Spleen (tissue), 11 donors: ENCODE measurements around the gene UTP11. TPM values are rescaled to one million over a fixed set of nuclear protein-coding genes. Genes with fewer than 3 reads are reported as not detected.

ENCODE experiments used
- DNase-seq: peaks from one replicate; pipeline ENCODE4 v3.0.0-alpha.2; 2020
- H3K27ac ChIP-seq, 8 donors: fragments of 200-600 bp; sonication (generic) in 7 of 8; 1 replicate in 4 of 8; 2 replicates in 4 of 8; pipeline versions ENCODE4 v1.5.0 to v1.8.0; 2016 to 2021; ENCODE audit warnings: inconsistent platforms in 4 of 8, mild to moderate bottlenecking in 4 of 8, moderate library complexity in 1 of 8
- H3K27me3 ChIP-seq, 7 donors: fragments of 200-600 bp; sonication (generic) in 6 of 7; replicated peaks in 1 of 7; 1 replicate in 4 of 7; 2 replicates in 3 of 7; pipeline versions ENCODE4 v1.5.0 to v1.8.0; 2016 to 2021; ENCODE audit warnings: inconsistent platforms in 3 of 7, mild to moderate bottlenecking in 1 of 7
- H3K36me3 ChIP-seq, 6 donors: fragments of 200-600 bp; sonication (generic) in 5 of 6; 1 replicate in 4 of 6; 2 replicates in 2 of 6; pipeline versions ENCODE4 v1.5.0 to v1.8.0; 2016 to 2021; ENCODE audit warnings: inconsistent platforms in 2 of 6
- H3K4me1 ChIP-seq, 6 donors: fragments of 200-600 bp; sonication (generic) in 5 of 6; 1 replicate in 3 of 6; 2 replicates in 3 of 6; pipeline versions ENCODE4 v1.5.0 to v1.8.0; 2016 to 2021; ENCODE audit warnings: inconsistent platforms in 3 of 6
- H3K4me3 ChIP-seq, 8 donors: fragments of 200-600 bp; sonication (generic) in 7 of 8; 1 replicate in 4 of 8; 2 replicates in 4 of 8; pipeline versions ENCODE4 v1.5.0 to v1.8.0; 2016 to 2021; ENCODE audit warnings: inconsistent platforms in 4 of 8, mild to moderate bottlenecking in 4 of 8, moderate library complexity in 2 of 8
- H3K9me3 ChIP-seq, 8 donors: fragments of 200-600 bp; sonication (generic) in 7 of 8; 1 replicate in 4 of 8; 2 replicates in 4 of 8; pipeline versions ENCODE4 v1.5.0 to v1.8.0; 2016 to 2021; ENCODE audit warnings: inconsistent platforms in 4 of 8
- POLR2A ChIP-seq, 3 donors: fragments of 450-650 bp; IDR thresholded peaks; one replicate each; pipeline ENCODE4 v1.5.1; 2017; ENCODE audit warnings: antibody characterized with exemption in 3 of 3, mild to moderate bottlenecking in 1 of 3
- POLR2AphosphoS5 ChIP-seq, 3 donors: sonication (generic); formaldehyde crosslinking; IDR thresholded peaks; one replicate each; pipeline ENCODE4 v1.5.1; 2017; ENCODE audit warnings: antibody characterized with exemption in 3 of 3
- WGBS, 5 donors: extraction: QIAGEN DNeasy Blood & Tissue Kit in 3 of 5; methylation state at CpG; one replicate each; pipeline versions ENCODE4 v1.1.5 to v1.1.7; 2013 to 2018; 5-methylcytosine and 5-hydroxymethylcytosine counted together
- intact Hi-C: fragments of 100-400 bp; cut with DNase I; formaldehyde crosslinking; loops from one replicate; pipeline ENCODE4 v1.15.0; 2023; ENCODE audit warnings: low total_unique reads
- polyA plus RNA-seq, 3 donors: library from polyadenylated mRNA; stranded (reverse); fragments of 200-250 nt; gene quantifications; one replicate each; pipeline ENCODE4 v1.2.1, GENCODE V29; 2013
- total RNA-seq, 7 donors: library from RNA; depleted of rRNA in 3 of 7; stranded (reverse); fragments of >200 nt in 3 of 7; fragmentation: NEBNext Ultra II Directional in 4 of 7; extraction: Animal tissue kit (Norgen Biotek cat#: 25700) in 4 of 7; gene quantifications; one replicate each; pipeline versions ENCODE4 v1.1.0 to v1.2.1, GENCODE V29; 2016 to 2021
- TF ChIP-seq, protein P1 (sequence below), 11 experiments: fragments of 200-600 bp in 7 of 11; fragments of 450-650 bp in 4 of 11; sonication (generic) in 4 of 11; IDR thresholded peaks in 8 of 11; conservative IDR thresholded peaks in 3 of 11; 1 replicate in 7 of 11; 2 replicates in 4 of 11; pipeline versions ENCODE4 v1.4.0 to v1.8.0; 2016 to 2021; ENCODE audit warnings: antibody characterized with exemption in 11 of 11, inconsistent platforms in 4 of 11, mild to moderate bottlenecking in 1 of 11
- donor health status: healthy with polysubstance abuse.
- donor health status: DM: no; HTN: no; CAD: no; lungs with moderate emphysema.
- donor health status: DM: no; HTN: no; CAD: no.
- donor health status: Bipolar disorder and iron deficiency.
- donor health status: healthy.
- donor health status: DM: no; HTN: no; CAD: no.
- donor health status: DM: yes; HTN: yes; CAD: no.

Gene UTP11
- total and polyA plus RNA-seq, 10 donors, result 12.5 to 51.4 (median 20.8) TPM

DNA sequence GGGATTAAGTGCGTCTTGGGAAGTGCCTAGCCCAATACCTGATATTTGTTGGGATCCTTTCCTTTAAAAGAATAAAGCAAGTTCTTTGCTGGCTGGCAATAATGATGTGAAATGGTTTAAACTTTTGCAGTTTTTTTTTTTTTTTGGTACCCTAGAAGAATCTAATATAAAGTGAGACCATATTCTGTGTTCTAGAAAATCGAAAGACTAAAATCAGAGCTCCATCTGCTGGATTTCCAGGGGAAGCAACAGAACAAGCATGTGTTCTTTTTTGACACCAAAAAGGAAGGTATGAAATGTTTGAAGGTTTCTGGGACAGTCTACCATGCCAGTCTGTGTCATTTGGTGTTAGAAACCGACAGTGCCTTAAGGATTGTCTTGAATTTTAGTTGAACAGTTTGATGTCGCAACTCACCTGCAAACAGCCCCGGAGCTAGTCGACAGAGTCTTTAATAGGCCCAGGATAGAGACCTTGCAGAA lies 6.4 kb downstream of the UTP11 start:
- intact Hi-C loops, result no loop called here
- no peak overlapping the region for H3K4me3 ChIP-seq

DNA sequence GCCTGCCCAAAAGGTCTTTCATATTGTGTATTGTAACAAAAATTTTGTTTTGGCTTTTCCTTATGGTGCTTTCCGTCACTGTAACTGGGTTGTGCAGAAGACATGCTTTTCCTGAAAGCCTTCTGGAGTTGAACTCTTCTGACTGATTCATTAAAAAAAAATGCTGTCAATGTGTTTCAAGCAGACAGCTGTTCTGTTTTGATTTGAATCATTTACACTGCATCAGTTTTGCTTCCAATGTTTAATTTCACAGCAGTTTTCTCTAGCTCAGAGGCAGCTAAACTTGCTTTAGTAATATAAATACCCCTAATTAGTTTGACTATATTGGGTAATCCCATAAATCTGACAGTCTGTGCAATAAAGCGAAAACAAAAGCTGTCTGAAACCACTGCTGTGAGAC lies 7.9 kb downstream of the UTP11 start:
- TF ChIP-seq POLR2A (IDR thresholded peaks at IDR 0.05), result no peak
- Histone ChIP-seq H3K4me3 (no peak overlapping the region), H3K4me1 (peaks cover under 1 to 23% (median 10%) of the 10 kb centered on the region in 6 donors), H3K27me3 (no peaks in the 10 kb centered on the region), H3K27ac (no peak overlapping the region), H3K9me3 (no peaks in the 10 kb centered on the region), H3K36me3 (peaks cover 11 to 100% (median 86%) of the 10 kb centered on the region in 6 donors)
- intact Hi-C loops, result loop anchor here (10.0 kb wide), 1 partner anchor 794 kb away; no protein-coding TSS in a partner anchor
- no peak for DNase-seq
- WGBS, 5 donors, result 81 to 95% (median 88%) methylated on average over 2 of the region's 2 CpGs

More for the DNA sequence above, 6.4 kb downstream of the UTP11 start:
- Histone ChIP-seq H3K9me3 (no peaks in the 10 kb centered on the region), H3K27ac (no peak overlapping the region), H3K27me3 (no peaks in the 10 kb centered on the region), H3K4me1 (peaks cover 16 to 38% (median 25%) of the 10 kb centered on the region in 6 donors), H3K36me3 (peaks cover 6 to 97% (median 73%) of the 10 kb centered on the region in 6 donors)
- TF ChIP-seq POLR2A (IDR thresholded peaks at IDR 0.05), result no peak
- TF ChIP-seq, protein P1, sequence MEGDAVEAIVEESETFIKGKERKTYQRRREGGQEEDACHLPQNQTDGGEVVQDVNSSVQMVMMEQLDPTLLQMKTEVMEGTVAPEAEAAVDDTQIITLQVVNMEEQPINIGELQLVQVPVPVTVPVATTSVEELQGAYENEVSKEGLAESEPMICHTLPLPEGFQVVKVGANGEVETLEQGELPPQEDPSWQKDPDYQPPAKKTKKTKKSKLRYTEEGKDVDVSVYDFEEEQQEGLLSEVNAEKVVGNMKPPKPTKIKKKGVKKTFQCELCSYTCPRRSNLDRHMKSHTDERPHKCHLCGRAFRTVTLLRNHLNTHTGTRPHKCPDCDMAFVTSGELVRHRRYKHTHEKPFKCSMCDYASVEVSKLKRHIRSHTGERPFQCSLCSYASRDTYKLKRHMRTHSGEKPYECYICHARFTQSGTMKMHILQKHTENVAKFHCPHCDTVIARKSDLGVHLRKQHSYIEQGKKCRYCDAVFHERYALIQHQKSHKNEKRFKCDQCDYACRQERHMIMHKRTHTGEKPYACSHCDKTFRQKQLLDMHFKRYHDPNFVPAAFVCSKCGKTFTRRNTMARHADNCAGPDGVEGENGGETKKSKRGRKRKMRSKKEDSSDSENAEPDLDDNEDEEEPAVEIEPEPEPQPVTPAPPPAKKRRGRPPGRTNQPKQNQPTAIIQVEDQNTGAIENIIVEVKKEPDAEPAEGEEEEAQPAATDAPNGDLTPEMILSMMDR (IDR thresholded peaks at IDR 0.05 in 8 of 11, conservative IDR thresholded peaks at IDR 0.05 in 3 of 11), result peak in 10 of 11 experiments; percentile 14 to 52 (median 44)
- no peak for TF ChIP-seq POLR2AphosphoS5 (IDR thresholded peaks at IDR 0.05)
- WGBS, 5 donors, result 70 to 77% (median 74%) methylated on average over 6 of the region's 6 CpGs
- DNase-seq, result no peak

DNA sequence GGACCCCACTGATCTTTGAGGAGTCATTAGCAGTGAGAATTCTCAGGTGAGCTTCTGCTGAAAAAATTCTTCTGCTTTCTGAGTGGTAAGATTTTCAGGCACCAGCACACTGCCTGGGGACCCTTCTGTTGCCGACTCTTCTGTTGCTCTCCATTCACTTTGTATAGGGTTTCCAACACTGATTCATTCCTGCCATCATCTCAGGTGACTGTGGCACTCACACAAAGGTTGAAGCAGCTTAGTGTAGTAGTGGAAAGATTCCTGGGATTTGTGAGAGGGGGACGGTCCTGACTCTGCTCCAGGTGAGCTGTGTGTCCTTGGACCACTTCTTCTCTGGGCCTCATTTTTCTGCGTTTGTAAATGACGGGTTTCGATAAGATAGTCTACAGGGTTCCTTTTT lies 9.4 kb downstream of the UTP11 start:
- intact Hi-C loops, result loop anchor here (10.0 kb wide), 1 partner anchor 793 kb away; no protein-coding TSS in a partner anchor
- no peak for TF ChIP-seq POLR2AphosphoS5 (IDR thresholded peaks at IDR 0.05)
- TF ChIP-seq, protein P1 (IDR thresholded peaks at IDR 0.05 in 8 of 11, conservative IDR thresholded peaks at IDR 0.05 in 3 of 11), result no peak

DNA sequence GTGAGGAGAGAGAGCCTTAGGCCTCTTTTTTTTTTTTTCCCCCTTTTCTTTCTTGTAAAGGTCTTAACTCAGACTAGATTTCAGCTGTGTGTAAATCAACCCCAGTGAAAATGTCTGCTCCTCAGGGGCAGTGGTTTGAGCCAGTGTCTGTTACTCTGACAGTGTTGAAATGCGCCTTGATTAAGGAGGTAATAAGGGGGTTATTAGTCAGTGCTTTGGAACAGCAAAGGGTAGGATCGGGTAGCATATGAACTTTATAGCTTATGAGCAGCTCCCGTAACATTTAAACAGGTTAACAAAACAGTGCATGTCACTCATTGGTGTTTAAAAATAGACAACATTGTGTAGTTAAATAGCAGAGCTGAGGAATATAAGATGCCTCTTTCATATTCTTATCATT lies 10.3 kb downstream of the UTP11 start:
- WGBS, 5 donors, result 93 to 98% (median 97%) methylated on average over 3 of the region's 3 CpGs
- TF ChIP-seq POLR2A (IDR thresholded peaks at IDR 0.05) (no peak), POLR2AphosphoS5 (IDR thresholded peaks at IDR 0.05) (no peak)
- TF ChIP-seq, protein P1 (IDR thresholded peaks at IDR 0.05 in 8 of 11, conservative IDR thresholded peaks at IDR 0.05 in 3 of 11), result no peak
- Histone ChIP-seq H3K36me3 (peaks cover 11 to 86% (median 78%) of the 10 kb centered on the region in 6 donors), H3K4me3 (no peak overlapping the region), H3K27me3 (no peaks in the 10 kb centered on the region), H3K27ac (no peak overlapping the region), H3K4me1 (peaks cover 0 to 31% (median 16%) of the 10 kb centered on the region in 6 donors), H3K9me3 (no peaks in the 10 kb centered on the region)
- DNase-seq, result no peak
- intact Hi-C loops, result loop anchor here (10.0 kb wide), 1 partner anchor 792 kb away; no protein-coding TSS in a partner anchor

More for the DNA sequence above, 9.4 kb downstream of the UTP11 start:
- Histone ChIP-seq H3K4me1 (peaks cover 0 to 22% (median 9%) of the 10 kb centered on the region in 6 donors), H3K27ac (no peak overlapping the region), H3K9me3 (no peaks in the 10 kb centered on the region), H3K27me3 (no peaks in the 10 kb centered on the region), H3K4me3 (no peak overlapping the region), H3K36me3 (peaks cover 11 to 95% (median 86%) of the 10 kb centered on the region in 6 donors)
- DNase-seq, result no peak
- 93 to 98% (median 97%) methylated on average over 5 of the region's 5 CpGs for WGBS, 5 donors
